Activated gamma-delta T cell (primary cell): ENCODE data around the gene CAMTA2.
"Not testable (repeated sequence)": the region's sequence is repeated elsewhere in the genome, so short reads cannot be mapped to it uniquely, and the experiment has no call there.

Experiments used
- DNase-seq: peaks from one replicate; lab custom pipeline; 2025; lab: John Stamatoyannopoulos, UW
- total RNA-seq, 2 donors: gene quantifications; one replicate each; lab custom pipeline; 2026; lab: John Stamatoyannopoulos, UW

Gene CAMTA2, protein sequence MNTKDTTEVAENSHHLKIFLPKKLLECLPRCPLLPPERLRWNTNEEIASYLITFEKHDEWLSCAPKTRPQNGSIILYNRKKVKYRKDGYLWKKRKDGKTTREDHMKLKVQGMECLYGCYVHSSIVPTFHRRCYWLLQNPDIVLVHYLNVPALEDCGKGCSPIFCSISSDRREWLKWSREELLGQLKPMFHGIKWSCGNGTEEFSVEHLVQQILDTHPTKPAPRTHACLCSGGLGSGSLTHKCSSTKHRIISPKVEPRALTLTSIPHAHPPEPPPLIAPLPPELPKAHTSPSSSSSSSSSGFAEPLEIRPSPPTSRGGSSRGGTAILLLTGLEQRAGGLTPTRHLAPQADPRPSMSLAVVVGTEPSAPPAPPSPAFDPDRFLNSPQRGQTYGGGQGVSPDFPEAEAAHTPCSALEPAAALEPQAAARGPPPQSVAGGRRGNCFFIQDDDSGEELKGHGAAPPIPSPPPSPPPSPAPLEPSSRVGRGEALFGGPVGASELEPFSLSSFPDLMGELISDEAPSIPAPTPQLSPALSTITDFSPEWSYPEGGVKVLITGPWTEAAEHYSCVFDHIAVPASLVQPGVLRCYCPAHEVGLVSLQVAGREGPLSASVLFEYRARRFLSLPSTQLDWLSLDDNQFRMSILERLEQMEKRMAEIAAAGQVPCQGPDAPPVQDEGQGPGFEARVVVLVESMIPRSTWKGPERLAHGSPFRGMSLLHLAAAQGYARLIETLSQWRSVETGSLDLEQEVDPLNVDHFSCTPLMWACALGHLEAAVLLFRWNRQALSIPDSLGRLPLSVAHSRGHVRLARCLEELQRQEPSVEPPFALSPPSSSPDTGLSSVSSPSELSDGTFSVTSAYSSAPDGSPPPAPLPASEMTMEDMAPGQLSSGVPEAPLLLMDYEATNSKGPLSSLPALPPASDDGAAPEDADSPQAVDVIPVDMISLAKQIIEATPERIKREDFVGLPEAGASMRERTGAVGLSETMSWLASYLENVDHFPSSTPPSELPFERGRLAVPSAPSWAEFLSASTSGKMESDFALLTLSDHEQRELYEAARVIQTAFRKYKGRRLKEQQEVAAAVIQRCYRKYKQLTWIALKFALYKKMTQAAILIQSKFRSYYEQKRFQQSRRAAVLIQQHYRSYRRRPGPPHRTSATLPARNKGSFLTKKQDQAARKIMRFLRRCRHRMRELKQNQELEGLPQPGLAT
- total RNA-seq = 26.0 to 29.4 reads per million in 2 donors

DNA sequence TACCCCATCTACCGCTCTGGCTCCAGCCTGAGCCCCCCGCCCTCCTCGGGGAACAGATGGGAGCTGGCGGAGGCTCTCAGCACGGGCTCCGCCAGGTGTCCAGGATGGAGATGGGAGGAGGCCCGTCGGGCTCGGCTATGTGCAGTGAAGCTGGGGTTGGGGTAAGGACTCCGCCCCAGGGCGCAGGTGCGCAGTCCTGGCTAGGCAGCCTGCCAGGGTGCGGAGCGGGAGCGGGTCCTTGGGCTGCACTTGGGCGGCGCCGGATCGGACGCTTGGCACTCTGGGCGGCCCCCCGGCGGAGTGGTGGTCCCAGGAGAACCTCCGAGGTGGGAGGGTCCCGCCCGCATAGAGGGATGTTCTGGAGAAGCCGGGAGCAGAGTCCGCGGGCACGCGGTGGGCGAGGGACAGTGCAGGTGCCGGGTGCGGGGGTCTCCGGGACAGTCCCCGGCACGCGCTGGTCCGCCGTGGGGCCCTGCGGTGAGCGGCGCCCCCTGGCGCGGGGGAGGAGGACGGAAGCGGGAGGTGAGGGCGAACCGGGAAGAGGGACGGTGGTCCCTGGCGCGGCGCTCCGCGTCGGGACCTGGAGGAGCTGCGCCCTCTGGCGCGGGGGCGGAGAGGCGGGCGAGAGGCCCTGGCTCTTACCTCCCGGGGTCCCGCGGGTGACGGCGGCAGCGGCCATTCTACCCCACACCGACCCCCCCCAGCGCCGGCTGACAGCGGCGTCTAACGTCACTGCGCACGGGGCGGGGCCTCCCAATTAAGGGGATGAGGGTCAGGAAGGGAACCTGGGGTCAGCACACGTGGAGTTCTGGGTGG, at the start of gene CAMTA2:
CAMTA2 (minus strand) TSS at position 725 of the 816 bp plus-strand sequence. CDS start 1,453 bp downstream, outside the sequence.
- DNase-seq = peak; percentile 87

DNA sequence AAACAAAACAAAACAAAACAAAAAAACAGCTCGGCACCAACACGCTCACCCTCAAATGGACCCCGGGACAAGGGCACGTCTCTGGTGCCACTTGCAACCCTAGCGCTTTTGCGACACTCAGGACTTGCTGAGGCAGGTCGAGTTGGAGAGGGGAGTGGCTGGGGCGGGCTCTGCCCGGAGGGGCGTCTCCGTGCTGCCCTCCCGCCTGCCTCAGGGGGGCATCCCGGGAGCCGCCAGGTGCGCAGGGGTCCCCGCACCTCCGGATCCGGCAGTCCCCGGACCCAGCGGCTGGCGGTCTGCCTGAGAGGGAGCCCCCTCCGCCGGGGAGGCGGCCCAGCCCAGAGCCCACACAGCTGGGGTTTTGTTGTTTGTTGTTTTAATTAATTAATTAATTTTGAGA, 47.8 kb upstream of the CAMTA2 start, which contains the start of gene SLC52A1:
SLC52A1 (minus strand) TSS at position 112 of the 400 bp plus-strand sequence. CDS start 820 bp downstream, outside the sequence.
- DNase-seq = no peak

DNA sequence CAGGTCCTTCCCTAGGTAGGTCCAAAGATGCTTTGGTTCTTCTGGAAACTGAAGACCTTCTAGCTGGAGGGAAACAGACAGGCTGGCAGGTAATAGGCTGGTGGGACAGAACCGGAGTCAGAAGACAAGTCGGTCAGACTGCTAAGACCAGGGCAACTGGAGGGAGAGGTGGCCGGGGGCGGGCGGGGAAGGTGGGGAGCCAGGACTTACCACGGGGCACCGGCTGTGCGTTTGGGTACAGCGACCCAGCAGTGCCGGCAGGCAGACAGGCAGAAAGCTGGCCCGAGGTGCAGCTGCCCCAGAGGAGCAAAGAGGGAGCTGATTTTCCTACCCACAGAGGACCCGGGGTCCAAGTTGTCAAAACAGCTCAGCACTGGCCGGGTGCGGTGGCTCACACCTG, 47.2 kb upstream of the CAMTA2 start:
- no peak for DNase-seq

DNA sequence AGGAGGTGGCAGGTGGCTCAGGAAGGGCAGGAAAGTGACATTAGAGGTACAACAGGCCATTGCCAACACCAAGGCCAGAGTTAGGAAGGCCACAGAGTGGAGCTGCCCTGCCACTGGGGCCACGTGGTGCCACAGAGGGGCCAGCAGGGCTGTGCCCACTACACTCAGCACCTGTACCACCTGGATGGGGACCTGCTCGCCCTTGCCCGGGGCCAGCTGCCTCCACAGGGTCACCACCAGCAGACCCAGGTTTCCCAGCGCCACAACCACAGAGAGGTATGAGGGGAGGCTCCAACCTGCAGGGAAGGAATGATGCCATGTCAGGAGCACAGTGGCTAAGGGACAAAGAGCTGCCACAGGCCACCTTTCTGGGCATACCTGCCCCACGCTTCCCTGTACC, 46.6 kb upstream of the CAMTA2 start:
- no peak for DNase-seq

DNA sequence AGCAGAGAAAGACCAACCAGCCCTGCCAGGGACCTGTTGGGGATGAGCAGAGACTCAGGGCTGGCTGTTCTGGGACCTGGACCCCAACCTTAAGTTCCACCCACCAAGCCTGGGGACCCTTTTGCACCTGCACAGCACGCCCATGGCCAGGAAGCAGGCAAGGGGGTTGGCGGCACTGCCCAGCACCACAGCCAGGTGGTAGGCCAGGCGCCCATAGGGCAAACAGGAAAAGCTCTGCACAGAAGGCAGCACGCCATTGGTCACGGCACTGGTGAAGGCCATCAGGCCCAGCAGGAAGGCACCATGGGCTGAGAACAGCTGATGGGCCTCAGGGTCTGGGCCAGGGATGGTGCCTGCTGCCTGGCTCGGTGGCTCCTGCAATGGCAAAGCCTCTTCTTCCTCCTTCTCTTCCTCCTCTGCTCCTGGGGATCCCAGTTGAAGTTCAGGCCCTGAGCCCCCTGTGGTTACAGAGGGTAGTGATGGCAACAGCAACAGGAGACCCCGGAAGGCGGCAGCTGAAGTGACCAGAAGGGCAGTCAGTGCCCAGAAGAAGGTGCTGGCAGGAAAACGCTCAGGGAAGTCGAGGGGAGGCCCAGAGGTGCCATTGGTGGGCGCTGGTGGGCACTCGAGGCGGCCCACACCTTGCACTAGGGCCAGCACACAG, 46.0 kb upstream of the CAMTA2 start:
- DNase-seq = no peak

DNA sequence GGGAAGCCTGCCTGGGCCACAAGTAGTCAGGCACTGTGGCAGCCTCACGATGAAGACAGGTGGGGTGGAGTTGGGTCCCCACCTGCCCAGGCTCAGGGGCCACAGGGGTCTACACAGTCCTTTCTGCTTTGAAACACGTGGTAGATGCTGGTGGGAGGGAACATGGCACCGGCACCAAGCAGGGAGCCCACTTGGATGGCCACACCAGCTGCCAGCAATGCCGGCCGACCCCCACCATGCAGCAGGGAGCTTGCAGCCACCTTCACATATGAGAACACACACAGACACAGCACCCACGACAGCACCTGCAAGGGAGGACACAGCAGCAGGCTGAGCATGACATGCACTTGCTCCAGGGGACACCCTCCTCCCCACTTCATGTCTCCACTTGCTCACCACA, 45.4 kb upstream of the CAMTA2 start:
- DNase-seq = no peak

DNA sequence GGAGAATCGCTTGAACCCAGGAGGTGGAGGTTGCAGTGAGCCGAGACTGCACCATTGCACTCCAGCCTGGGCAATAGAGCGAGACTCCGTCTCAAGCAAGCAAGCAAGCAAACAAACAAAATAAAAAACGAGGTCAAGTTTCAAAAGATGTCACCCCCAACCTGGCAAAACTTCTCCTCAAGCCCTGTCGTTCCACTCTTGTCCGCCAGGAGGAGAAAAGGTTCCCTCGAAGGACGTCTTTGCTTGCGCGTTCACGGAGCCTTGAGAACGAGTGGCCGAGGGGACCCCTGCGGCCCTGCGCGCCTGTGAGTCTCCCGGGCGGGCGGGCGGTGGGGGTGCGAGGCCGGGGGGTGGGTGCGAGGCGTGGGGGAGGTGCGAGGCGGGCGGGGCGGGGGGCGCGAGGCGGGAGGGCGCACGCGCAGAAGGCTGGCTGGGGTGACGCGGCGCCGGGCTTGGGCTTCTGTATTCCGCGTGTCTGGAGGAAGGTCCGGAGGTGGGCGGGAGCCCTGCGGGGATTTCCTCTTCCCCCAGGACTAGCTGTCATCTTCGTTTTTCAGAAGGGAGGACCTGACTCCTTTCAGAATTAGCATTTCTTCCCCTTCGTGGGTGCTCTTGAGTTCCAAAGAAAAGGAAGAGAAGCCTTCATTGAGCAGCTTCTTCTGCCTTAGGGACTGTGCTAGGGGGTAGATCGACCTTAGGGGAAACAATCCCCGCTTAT, 44.0 kb upstream of the CAMTA2 start:
- peak; percentile 66 for DNase-seq

DNA sequence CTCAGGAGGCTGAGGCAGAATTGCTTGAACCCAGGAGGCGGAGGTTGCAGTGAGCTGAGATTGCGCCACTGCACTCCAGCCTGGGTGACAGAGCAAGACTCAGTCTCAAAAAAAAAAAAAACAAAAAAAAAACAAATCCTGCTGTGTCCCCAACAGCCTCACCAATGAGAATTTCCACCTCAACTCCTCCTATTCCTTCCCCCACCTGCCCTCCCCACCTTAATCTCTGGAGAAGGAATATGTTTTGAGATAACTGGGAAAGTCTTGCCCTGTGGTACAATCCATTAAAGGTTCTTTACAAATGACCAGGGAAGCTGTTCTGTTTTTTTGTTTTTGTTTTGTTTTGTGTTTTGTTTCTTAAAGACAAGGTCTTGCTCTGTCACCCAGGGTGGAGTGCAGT, 42.7 kb upstream of the CAMTA2 start:
- DNase-seq = not testable (repeated sequence)

DNA sequence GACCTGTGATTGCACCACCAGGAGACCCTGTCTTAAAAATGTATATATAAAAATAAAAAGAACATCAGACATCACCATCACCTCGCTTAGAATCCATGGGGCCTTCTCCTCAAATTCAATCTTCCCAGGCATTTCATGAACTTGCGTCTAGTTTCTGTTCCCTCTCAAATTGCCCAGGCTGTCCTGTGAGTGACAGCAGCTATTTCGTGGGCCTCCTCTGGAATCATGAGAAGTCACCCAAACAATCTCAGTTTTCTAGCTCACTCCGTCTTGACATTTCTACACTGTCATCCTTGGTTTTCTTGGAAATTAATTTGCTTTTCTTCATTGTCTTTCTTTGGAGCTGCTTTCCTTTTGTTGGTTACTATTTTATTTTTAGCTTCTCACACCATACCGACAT, 40.4 kb upstream of the CAMTA2 start:
- no peak for DNase-seq

DNA sequence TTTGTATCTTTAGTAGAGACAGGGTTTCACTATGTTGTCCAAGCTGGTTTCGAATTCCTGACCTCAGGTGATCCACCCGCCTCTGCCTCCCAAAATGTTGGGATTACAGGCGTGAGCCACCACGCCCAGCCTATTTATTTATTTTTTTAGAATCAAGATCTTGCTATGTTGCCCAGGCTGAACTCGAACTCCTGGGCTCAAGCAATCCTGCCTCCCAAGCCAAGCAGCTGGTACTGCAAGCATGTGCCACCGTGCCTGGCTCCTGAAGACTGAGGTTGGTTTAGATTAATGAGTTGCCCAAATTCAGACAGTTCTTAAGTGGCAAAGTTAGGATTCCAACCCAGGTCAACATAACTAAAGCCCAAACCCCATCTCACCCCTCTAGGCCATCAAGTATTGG, 39.8 kb upstream of the CAMTA2 start:
- DNase-seq = no peak

DNA sequence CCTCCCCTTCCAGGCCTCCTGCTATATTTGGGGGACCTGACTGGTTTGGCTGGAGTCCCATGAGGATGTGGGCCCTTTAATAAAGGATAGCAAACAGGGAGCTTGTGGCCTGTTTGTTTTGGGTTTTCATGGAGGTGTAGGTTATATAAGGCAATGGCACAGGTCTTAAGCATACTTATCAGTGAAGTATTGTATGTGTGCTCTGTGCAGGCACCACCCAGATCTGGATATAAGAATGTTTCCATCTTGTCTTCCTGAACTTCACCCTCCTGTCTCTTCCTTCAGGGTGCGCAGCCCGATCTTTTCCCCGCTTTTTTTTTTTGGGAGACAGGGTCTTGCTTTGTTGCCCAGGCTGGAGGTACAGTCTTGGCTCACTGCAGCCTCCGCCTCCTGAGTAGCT, 37.1 kb upstream of the CAMTA2 start:
- no peak for DNase-seq

DNA sequence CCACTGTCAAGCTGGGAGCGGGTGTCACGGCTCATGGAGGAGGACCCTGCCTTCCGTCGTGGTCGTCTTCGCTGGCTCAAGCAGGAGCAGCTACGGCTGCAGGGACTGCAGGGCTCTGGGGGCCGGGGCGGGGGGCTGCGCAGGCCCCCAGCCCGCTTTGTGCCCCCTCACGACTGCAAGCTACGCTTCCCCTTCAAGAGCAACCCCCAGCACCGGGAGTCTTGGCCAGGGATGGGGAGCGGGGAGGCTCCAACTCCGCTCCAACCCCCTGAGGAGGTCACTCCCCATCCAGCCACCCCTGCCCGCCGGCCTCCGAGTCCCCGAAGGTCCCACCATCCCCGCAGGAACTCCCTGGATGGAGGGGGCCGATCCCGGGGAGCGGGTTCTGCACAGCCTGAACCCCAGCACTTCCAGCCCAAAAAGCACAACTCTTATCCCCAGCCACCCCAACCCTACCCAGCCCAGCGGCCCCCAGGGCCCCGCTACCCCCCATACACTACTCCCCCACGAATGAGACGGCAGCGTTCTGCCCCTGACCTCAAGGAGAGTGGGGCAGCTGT, 36.2 kb upstream of the CAMTA2 start:
- no peak for DNase-seq

DNA sequence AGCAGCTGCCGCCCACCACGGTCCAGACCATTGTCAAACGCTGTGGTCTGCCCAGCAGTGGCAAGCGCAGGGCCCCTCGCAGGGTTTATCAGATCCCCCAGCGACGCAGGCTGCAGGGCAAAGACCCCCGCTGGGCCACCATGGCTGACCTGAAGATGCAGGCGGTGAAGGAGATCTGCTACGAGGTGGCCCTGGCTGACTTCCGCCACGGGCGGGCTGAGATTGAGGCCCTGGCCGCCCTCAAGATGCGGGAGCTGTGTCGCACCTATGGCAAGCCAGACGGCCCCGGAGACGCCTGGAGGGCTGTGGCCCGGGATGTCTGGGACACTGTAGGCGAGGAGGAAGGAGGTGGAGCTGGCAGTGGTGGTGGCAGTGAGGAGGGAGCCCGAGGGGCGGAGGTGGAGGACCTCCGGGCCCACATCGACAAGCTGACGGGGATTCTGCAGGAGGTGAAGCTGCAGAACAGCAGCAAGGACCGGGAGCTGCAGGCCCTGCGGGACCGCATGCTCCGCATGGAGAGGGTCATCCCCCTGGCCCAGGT, 34.8 kb upstream of the CAMTA2 start:
- DNase-seq = no peak

DNA sequence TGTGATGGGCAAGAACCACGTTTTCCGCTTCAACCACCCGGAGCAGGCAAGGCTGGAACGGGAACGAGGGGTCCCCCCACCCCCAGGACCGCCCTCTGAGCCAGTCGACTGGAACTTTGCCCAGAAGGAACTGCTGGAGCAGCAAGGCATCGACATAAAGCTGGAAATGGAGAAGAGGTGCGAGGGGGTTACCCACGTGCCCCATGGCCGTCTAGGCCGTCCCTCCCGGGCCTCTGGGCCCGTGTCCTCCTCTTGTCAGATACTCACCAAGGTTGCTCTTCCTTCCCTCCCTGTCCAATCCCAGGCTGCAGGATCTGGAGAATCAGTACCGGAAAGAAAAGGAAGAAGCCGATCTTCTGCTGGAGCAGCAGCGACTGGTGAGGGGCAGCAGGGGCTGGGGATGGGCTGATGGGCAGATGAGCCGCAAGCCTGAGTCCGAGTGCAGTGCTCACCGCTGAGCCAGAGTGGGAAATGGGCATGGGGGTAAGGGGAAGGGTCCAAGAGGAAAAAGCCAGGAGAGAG, 33.1 kb upstream of the CAMTA2 start:
- no peak for DNase-seq

DNA sequence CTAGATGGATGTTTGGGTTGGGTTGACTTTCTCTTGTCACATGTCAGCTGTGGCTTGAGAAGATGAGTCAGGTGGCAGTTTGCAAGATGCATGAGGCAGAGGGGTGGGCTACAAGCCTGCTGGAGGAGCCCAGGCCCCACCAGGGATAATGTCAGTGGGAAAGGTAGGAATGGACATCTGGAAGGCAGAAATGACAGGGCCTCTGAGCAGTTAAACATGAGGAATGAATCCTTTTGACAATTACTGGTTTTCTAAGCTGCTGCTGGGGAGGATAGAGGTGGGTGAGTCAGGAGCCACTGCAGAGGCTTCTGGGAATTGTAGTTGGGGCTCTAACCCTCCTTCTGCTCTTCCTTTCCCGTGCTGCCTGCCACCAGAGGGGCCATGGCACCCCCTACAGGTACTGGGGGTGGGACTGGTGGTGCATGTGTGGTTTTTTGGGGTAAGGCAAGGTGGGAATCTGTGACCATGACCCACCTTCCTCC, 32.0 kb upstream of the CAMTA2 start:
- DNase-seq = no peak

DNA sequence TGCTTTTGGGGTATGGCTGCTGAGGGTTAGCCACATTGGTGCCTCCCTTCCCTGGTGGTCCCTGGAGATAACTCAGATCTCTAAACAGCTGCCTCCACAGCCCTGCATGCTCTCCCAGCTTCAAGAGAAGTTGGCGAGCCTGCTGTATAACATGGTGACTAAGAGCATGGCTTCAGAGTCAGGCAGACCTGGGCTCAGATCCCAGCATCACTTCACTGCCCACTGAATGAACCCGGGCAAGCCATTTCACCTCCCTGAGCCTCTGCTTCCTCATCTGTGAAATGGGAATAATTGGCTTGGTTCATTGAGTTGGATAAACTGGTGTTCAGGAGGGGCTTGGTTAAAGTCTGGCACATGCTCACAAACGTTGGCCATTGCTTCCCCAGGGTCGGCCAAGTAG, 26.9 kb upstream of the CAMTA2 start:
- DNase-seq = no peak

DNA sequence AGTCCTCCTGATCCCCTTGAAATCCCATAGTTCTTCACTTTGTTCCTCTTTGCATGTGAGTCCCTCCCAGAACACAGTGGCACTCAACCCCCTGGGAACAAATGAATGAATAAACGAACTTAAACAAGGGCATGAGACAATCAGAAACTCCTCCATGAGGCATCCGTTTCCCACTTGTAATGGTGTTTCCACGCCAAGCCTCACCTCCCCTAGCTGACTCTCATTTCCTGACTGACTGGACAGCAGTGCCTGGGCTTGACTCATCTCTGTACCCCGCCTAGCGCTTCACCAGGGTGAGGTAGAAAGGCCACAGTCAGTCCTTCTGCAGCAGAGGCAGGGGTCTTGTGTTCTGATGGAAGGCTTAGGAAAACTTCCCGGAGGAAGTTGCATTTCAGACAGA, 24.5 kb upstream of the CAMTA2 start:
- no peak for DNase-seq

DNA sequence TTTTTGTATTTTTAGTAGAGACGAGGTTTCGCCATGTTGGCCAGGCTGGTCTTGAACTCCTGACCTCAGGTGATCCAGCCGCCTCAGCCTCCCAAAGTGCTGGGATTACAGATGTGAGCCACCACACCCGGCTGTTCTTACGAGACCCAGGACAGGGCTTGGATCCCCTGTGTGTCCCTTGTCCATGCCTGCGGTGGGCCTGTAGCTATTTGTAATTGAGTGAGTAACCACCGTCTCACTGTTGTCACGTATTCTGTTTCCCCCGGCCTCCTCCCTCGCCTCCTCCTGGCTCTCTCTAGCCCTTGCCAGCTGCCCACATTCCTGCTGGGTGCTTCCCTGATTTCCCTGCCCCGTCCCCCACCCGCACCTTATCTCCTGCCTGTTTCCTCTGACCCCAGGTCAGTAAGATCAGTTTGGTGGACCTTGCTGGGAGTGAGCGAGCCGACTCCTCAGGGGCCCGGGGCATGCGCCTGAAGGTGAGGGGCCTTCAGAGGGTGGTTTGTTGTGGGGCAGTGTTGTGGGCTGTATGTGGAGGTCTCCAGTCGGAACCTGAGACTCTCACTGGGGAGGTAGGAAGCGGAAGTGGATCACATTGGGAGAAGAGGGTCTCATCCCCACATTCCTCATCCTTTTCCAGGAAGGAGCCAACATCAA, 15.9 kb upstream of the CAMTA2 start:
- DNase-seq = no peak
